Activated naive CD4-positive, alpha-beta T cell treated with anti-CD3 and anti-CD28 coated beads for 36 hours (primary cell): ENCODE measurements around the gene TLR4. TPM values are rescaled to one million over a fixed set of nuclear protein-coding genes. Genes with fewer than 3 reads are reported as not detected.

Source experiments
- CTCF ChIA-PET: fragments of 350-600 bp; sonication (Branson Sonifier 250); formaldehyde crosslinking; loops from one replicate; lab custom pipeline; 2021; ENCODE audit warnings: antibody characterized with exemption; lab: Charles Lee
- DNase-seq: peaks from one replicate; pipeline ENCODE4 v3.0.0-alpha.2; 2020
- H3K27ac Mint-ChIP-seq: one replicate; pipeline ENCODE4 v1.8.0; 2021; ENCODE audit warnings: mild to moderate bottlenecking, mixed read lengths
- H3K27me3 Mint-ChIP-seq: one replicate; pipeline ENCODE4 v1.8.0; 2021; ENCODE audit warnings: low read depth, mixed read lengths
- H3K36me3 Mint-ChIP-seq: one replicate; pipeline ENCODE4 v1.8.0; 2021; ENCODE audit warnings: low read depth, mixed read lengths
- H3K4me1 Mint-ChIP-seq: one replicate; pipeline ENCODE4 v1.8.0; 2021; ENCODE audit warnings: low read depth, mixed read lengths
- H3K4me3 Mint-ChIP-seq: one replicate; pipeline ENCODE4 v1.8.0; 2021; ENCODE audit warnings: mild to moderate bottlenecking, moderate library complexity, mixed read lengths
- H3K9me3 Mint-ChIP-seq: one replicate; pipeline ENCODE4 v1.8.0; 2021; ENCODE audit warnings: mixed read lengths
- intact Hi-C: fragments of 100-400 bp; cut with micrococcal nuclease; formaldehyde crosslinking; loops from one replicate; pipeline ENCODE4 v1.15.1; 2023
- total RNA-seq, 2 experiments: library from RNA; stranded (reverse); gene quantifications; one replicate each; pipeline ENCODE4 v1.2.3, GENCODE V29; 2021

The TLR4 gene
- total RNA-seq, 2 experiments from 2014 or later: not detected

- Mint-ChIP-seq H3K27ac (no peak overlapping the region), H3K4me3 (no peak overlapping the region), H3K27me3 (peaks cover 12% of the 10 kb centered on the region), H3K9me3 (no peaks in the 10 kb centered on the region), H3K4me1 (no peaks in the 10 kb centered on the region), H3K36me3 (no peaks in the 10 kb centered on the region)
- no peak for DNase-seq
- intact Hi-C loops: no loop called here
- CTCF ChIA-PET: no interaction called here
Observed at GRCh38 chr9:117757561-117758190, 53.5 kb downstream of the TLR4 start.

GRCh38 chr9:117763314-117763713 lies 59.1 kb downstream of the TLR4 start:
- CTCF ChIA-PET: no interaction called here
- Mint-ChIP-seq H3K4me3 (no peak overlapping the region), H3K36me3 (no peaks in the 10 kb centered on the region), H3K9me3 (no peaks in the 10 kb centered on the region), H3K27ac (no peak overlapping the region), H3K27me3 (peaks cover 9% of the 10 kb centered on the region), H3K4me1 (no peaks in the 10 kb centered on the region)
- peak; percentile 19 for DNase-seq
- intact Hi-C loops: no loop called here

GRCh38 chr9:117768750-117769395 lies 64.7 kb downstream of the TLR4 start:
- H3K27ac Mint-ChIP-seq: no peak overlapping the region
- DNase-seq: no peak
- CTCF ChIA-PET: no interaction called here
- peaks cover 31% of the 10 kb centered on the region for H3K27me3 Mint-ChIP-seq
- H3K9me3 Mint-ChIP-seq: no peaks in the 10 kb centered on the region
- H3K36me3 Mint-ChIP-seq: no peaks in the 10 kb centered on the region
- intact Hi-C loops: no loop called here
- no peak overlapping the region for H3K4me3 Mint-ChIP-seq
- H3K4me1 Mint-ChIP-seq: no peaks in the 10 kb centered on the region

- CTCF ChIA-PET: no interaction called here
- no peak for DNase-seq
- Mint-ChIP-seq H3K36me3 (no peaks in the 10 kb centered on the region), H3K27me3 (peaks cover 34% of the 10 kb centered on the region), H3K4me1 (no peaks in the 10 kb centered on the region), H3K9me3 (no peaks in the 10 kb centered on the region), H3K27ac (no peak overlapping the region), H3K4me3 (no peak overlapping the region)
- intact Hi-C loops: no loop called here
Observed at GRCh38 chr9:117771136-117771535, 66.9 kb downstream of the TLR4 start.

GRCh38 chr9:117772960-117773359 lies 68.8 kb downstream of the TLR4 start:
- no peak overlapping the region for H3K4me3 Mint-ChIP-seq

More at GRCh38 chr9:117772960-117773359, 68.8 kb downstream of the TLR4 start:
- no peak for DNase-seq
- intact Hi-C loops: no loop called here
- CTCF ChIA-PET: no interaction called here
- H3K27me3 Mint-ChIP-seq: peaks cover 30% of the 10 kb centered on the region
- H3K4me1 Mint-ChIP-seq: no peaks in the 10 kb centered on the region
- H3K27ac Mint-ChIP-seq: no peak overlapping the region
- H3K36me3 Mint-ChIP-seq: no peaks in the 10 kb centered on the region
- no peaks in the 10 kb centered on the region for H3K9me3 Mint-ChIP-seq
